HG02870 (cell line): ENCODE data around the gene ARHGAP26.

ENCODE experiments used
- ATAC-seq: cut with Tn5 transposase; IDR thresholded peaks from one replicate; pipeline ENCODE4 v1.9.1; 2021; ENCODE audit warnings: mild to moderate bottlenecking, moderate library complexity; ENCODE audit not compliant: unreplicated experiment

The ARHGAP26 gene

DNA sequence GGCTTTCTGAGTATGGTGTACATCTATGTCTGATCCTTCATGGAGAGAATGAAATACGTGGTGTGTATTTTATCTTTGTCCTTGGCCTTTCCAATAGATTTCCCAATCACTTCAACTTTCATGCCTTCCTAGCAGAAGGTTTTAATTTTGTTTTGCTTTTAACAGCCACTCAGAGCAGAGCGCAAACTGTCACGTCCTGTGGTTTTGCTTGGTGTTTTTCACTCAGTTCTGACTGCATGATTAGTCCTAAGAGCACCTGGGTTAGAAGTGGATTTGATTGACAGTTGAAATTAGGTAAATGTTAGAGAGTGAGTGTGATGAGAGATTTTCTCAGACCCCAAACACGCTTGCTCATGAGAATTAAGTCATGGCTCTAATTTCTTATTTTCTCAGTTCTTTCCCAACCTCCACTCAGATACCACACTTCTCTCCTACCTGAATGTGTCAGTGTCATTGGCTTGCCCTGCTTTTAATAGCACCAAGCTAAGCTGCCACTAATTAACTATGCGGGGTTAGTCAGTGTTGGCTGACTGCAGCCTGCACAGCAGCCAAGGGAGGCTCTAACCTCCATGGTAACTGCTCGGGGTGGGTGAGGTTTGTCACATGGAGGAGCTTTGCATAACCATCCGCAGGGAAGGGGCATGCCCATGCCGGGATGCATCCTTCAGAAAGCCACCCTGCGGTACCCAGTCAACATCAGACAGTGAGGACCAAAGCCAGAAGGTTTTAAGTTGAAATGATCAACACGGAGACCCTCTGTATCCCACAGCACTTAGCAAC lies 459.9 kb downstream of the ARHGAP26 start:
- peak; percentile 94 for ATAC-seq

- no peak for ATAC-seq
These were observed 460.5 kb downstream of the ARHGAP26 start for GRCh38 chr5:143230676-143230996.

DNA sequence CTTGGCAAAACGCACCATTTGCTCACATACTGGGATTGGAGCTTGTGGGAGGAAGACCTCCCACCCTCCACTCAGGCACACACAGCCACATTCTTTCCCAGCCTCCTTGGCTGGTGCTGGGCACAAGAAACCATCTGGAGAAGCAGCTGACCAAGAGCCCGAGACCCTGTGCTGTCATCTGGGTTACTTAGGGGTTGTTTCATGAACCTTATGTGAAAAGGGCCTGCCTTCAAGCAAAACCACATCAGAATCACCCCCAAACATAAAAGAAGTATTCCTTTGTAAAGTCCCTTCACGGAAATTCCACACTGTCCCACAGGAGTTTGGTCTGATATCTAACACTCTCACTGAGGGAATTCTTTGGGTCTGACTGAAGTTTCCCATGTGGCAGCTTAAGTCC lies 461.2 kb downstream of the ARHGAP26 start:
- ATAC-seq = no peak

DNA sequence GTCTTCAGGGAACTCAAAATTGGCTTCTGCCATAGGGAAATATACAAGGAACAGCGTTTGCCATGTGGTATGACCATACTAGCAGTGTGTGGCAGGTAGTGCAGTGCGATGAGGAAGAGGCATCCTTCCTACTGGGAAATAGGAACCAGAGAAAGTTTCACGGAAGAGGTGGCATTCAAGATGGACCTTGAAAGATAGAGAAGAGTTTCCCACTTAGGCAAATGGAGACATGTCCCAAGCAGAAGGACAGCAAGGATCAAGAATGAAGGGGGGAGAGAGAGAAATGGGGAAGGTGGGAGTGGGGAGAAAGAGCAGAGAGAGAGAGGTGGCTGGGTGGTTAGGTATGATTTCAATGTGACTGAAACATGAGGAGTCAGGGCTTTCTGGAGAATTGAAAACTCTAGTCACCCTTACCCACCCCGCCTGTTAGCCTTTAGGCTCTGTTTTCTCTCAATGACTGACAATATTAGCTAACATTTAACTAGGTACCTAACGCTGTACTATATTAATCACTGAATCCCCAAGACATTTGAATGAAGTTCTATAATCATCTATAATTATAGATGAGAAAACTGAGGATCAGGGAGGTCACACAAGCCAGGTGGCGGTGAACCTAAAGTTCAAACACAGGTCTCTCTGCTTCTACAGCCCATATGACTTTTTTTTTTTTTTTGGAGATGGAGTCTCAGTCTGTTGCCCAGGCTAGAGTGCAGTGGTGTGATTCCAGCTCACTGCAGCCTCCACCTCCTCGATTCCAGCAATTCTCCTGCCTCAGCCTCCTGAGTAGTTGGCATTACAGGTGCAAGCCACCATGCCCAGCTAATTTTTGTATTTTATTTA lies 462.0 kb downstream of the ARHGAP26 start:
- ATAC-seq = no peak

DNA sequence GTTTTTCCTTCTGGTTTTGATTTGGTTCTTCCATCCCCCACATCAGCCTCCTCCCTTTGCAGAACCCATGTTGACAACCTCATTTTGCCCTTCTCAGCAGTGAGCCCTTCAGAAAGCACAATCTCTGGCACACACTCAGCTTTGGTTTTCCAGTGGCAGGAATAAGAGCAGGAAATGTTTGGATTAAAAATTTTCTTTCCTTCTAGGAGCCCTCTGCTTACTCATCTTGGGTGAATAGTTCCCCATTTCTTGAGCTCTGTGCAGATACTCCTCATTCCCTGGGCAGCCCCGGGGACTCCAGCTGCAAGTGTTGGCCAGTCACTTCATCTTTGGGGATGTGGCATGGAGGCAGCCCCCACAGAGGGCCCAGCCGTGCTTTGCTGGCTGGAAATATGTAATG lies 462.9 kb downstream of the ARHGAP26 start:
- ATAC-seq = no peak

- no peak for ATAC-seq
These were observed 464.1 kb downstream of the ARHGAP26 start for GRCh38 chr5:143234162-143234842.

DNA sequence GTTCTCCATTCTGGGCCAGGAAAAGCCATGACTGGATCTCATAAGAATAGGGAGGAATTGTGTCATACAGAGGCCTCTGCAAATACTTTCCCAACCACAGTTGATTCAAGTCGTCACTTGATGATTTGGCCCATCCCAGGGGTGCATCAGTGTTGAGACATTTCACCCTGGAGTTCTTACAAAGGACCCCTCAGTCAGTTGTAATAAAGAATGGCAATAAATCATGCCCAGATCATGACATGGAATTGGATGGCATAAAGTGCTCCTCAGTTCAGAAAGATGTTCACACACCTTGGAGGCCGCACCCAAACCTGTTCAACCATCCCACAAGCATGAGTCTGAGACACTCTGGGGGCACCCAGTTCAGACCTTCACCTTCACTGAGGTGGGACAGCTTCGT lies 465.2 kb downstream of the ARHGAP26 start:
- ATAC-seq = no peak

- ATAC-seq = no peak
These were observed 466.5 kb downstream of the ARHGAP26 start for GRCh38 chr5:143236682-143237081.

DNA sequence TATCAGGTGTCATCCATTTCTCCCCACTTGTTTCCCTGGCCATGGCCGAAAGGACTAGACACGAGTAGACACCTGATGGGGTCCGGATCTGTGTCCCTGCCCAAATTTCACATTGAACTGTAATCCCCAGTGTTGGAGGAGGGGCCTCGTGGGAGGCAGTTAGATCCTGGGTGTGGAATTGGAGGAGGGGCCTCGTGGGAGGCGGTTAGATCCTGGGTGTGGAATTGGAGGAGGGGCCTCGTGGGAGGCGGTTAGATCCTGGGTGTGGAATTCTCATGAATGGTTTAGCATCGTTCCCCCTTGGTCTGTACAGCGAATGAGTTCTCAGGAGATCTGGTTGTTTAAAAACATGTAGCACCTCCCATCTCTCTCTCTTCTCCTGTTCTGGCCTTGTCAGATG lies 467.5 kb downstream of the ARHGAP26 start:
- no peak for ATAC-seq

DNA sequence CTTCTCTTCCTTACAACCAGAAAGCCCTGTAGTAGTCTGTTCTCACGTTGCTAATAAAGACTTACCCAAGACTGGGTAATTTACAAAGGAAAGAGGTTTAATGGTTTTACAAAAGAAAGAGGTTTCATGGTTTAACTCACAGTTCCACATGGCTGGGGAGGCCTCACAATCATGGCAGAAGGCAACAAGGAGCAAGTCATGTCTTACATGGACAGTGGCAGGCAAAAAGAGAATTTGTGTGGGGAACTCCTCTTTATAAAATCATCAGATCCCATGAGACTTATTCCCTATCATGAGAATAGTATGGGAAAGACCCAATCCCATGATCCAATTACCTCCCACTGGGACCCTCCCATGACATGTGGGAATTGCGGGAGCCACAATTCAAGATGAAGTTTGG lies 468.4 kb downstream of the ARHGAP26 start:
- ATAC-seq = no peak

- no peak for ATAC-seq
These were observed 469.8 kb downstream of the ARHGAP26 start for GRCh38 chr5:143239882-143240518.

GRCh38 chr5:143241892-143242291 lies 471.7 kb downstream of the ARHGAP26 start:
- ATAC-seq = no peak

DNA sequence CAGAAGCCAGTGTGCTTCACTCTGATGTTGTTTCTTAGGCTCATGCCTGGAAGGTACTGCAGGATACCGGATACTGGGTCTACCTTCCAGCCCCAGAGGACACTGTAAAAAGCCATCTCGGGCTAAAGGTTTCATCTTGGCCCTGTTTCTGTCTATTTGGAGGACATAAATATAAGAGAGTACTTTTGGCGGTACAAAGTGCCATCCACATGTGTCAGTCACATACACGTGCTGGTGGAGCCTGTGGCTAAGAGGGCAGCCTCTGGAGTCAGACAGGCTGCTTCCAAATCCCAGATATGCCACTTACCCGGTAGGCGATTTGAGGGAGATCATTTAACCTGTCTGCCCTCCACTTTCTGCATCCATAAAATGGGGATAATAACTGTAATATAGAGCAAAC lies 472.9 kb downstream of the ARHGAP26 start:
- ATAC-seq = no peak

DNA sequence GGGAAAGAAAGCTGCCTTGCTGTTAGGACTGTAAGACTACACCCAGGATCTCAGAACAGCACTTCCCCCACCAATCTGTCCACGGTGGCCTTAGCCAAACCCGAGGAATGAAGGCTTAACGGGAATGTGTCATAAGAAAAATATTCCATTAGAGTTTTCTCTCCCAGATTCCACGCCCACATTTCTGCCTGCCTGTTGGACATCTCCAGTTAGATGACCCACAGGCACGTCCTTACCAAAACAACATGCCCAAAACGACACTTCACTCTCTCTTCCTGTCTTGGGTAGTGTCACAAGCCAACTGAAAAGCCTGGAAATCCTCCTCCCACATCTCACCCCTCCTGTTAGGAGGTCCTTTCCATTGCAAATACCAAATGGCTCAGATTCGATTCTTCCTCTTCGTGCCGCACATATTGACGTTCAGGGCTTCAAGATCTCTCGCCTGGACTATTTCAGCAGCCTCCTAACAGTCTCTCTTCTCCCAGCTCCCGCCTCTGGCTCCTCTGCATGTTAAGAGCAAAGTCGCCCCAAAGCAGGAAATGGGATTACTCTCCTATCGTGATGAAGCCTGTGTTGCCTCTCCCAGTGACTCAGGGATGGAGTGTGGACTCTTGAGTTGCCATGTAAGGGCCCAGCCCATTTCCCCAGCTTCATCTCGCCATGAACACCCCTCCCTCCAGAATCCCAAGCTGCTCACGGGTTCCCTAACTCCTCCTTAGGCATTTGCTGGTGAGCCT lies 474.0 kb downstream of the ARHGAP26 start:
- ATAC-seq = no peak

GRCh38 chr5:143244990-143245389 lies 474.8 kb downstream of the ARHGAP26 start:
- ATAC-seq = no peak

GRCh38 chr5:143245929-143246561 lies 475.9 kb downstream of the ARHGAP26 start:
- ATAC-seq = no peak

DNA sequence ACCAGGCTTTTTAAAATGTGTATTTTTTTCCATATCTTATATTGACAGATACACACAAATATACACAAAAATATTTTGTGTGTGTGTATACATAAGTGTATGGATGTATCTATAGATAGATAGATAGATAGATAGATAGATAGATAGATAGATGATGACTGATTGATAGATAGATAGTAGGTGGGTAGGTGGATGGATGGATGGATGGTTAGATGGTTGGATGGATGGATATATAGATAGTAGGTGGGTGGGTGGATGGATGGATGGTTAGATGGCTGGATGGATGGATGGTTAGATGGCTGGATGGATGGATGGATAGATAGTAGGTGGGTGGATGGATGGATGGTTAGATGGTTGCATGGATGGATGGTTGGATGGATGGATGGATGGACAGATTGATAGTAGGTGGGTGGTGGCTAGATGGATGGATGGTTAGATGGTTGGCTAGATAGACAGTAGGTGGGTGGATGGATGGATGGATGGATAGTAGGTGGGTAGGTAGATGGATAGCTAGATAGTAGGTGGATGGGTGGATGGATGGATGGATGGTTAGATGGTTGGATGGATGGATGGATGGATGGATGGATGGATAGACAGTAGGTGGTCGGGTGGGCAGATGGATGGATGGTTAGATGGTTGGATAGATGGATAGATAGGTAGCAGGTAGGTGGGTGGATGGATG lies 477.1 kb downstream of the ARHGAP26 start:
- ATAC-seq = no peak

DNA sequence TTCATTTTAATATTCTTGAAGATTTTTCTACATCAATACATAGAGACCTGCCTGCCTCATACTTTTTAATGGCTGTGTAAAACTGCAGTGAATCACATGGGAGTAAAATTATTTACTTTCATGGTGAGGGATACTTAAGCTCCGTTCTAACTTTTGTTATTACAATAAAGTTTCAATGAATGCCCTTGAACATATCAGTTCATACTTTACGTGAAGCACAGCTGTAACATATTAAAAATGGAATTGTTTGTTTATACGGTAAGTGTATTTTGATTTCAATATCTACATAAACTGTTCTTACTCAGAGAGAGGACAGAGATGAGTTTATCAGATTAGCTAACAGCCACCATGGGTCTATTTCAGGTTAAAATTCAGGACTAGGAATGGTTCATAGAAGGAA lies 478.2 kb downstream of the ARHGAP26 start:
- ATAC-seq = no peak

- ATAC-seq = no peak
These were observed 478.8 kb downstream of the ARHGAP26 start for GRCh38 chr5:143248822-143249579.
